Measurements from ENCODE around the gene CDK19.

GRCh38 chr6:110778333-110778732, 36.9 kb downstream of the CDK19 start:
- TF ChIP-seq EZH2phosphoT487 (IDR thresholded peaks at IDR 0.05; ENCODE audit: low read length) (no peak), CTCF (IDR thresholded peaks at IDR 0.05; ENCODE audit: low read length) (no peak), EZH2 (optimal IDR thresholded peaks at IDR 0.05; ENCODE audit: low read depth, low read length) (no peak)

All from MM.1S (cell line).